ENCODE data around the gene ADAM12. TPM values are rescaled to one million over a fixed set of nuclear protein-coding genes. Genes with fewer than 3 reads are reported as not detected.

The ADAM12 gene
- total RNA-seq, 1 experiment from 2014 or later: not detected

DNA sequence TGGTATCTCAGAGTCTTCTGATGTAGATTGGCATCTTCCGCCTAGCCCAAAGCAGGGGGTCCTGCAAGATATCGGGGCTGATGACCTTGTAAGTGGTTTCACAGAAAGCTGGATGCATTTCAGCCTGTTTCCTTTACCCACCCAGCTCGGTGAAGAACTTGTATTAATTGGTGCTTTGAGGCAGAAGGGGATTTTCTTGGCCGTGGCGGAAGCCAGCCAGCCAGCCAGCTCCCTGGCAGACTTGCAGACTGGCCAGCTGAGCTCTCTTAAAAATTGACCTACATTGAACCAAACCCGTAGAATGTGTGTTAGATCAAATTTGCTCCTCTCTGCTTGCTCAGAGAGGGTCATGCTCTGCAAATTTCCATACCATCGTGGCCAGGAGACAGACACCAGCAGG, 218.4 kb downstream of the ADAM12 start:
- Histone ChIP-seq H3K4me2 (ENCODE audit: low read length) (no peak overlapping the region), H3K4me1 (ENCODE audit: control insufficient read depth in 1 of 2, insufficient read depth in 2 of 2, low read length in 2 of 2) (no peaks in the 10 kb centered on the region), H3K9me3 (ENCODE audit: control insufficient read depth in 1 of 2, insufficient read depth in 1 of 2, low read depth in 1 of 2, low read length in 2 of 2) (no peaks in the 10 kb centered on the region), H3K9ac (ENCODE audit: low read length) (no peak overlapping the region), H3K4me3 (replicated peaks in 1 of 2; ENCODE audit: low read depth in 1 of 2, low read length in 2 of 2) (no peak overlapping the region), H3K79me2 (ENCODE audit: insufficient read depth, low read length) (no peaks in the 10 kb centered on the region), H3K27me3 (ENCODE audit: insufficient read depth, low read length) (peaks cover 62% of the 10 kb centered on the region), H2AFZ (ENCODE audit: low read depth, low read length, poor library complexity, severe bottlenecking) (no peak overlapping the region), H3K27ac (ENCODE audit: low read depth, low read length) (no peak overlapping the region), H3K36me3 (ENCODE audit: control insufficient read depth in 1 of 2, insufficient read depth in 2 of 2, low read length in 2 of 2) (no peaks in the 10 kb centered on the region), H4K20me1 (ENCODE audit: insufficient read depth) (no peaks in the 10 kb centered on the region), H3K9me2 (ENCODE audit: insufficient read depth) (no peaks in the 10 kb centered on the region)
- ChIA-PET RAD21 (ENCODE audit: low non-redundant PET in 1 of 2, low total read pairs in 2 of 2, uncharacterized antibody in 2 of 2, unreplicated experiment in 2 of 2) (no interaction called here), CTCF (no interaction called here), POLR2A (no interaction called here)
- no TSS peak for BruUV-seq (replicated peaks)
- DNase-seq (ENCODE audit: low read depth, low spot score) (no peak), ATAC-seq (no peak)
- intact Hi-C loops (cut with micrococcal nuclease): loop anchor here (10.0 kb wide), 1 partner anchor 305 kb away; no protein-coding TSS in a partner anchor
- TF ChIP-seq POLR2A (IDR thresholded peaks at IDR 0.05; ENCODE audit: borderline replicate concordance, extremely low read depth, insufficient read depth, insufficient read length): no peak
- TF ChIP-seq ZNF274 (IDR thresholded peaks at IDR 0.05; ENCODE audit: low read depth, low read length): no peak
- TF ChIP-seq POLR2AphosphoS5 (IDR thresholded peaks at IDR 0.05; ENCODE audit: low read depth, low read length): no peak
- TF ChIP-seq EGR1 (IDR thresholded peaks at IDR 0.05; ENCODE audit: low read depth): no peak
- TF ChIP-seq JUND (IDR thresholded peaks at IDR 0.05): no peak
- TF ChIP-seq, protein P1, sequence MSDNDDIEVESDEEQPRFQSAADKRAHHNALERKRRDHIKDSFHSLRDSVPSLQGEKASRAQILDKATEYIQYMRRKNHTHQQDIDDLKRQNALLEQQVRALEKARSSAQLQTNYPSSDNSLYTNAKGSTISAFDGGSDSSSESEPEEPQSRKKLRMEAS (IDR thresholded peaks at IDR 0.05): no peak
- no peak for TF ChIP-seq RAD21 (IDR thresholded peaks at IDR 0.05; ENCODE audit: low read depth)
- no peak for TF ChIP-seq TCF7L2 (IDR thresholded peaks at IDR 0.05; ENCODE audit: borderline replicate concordance, extremely low read depth, insufficient read depth, insufficient read length)
- no peak for TF ChIP-seq ZFX (IDR thresholded peaks at IDR 0.05)
- no peak for TF ChIP-seq SIN3A (IDR thresholded peaks at IDR 0.05; ENCODE audit: low read depth)
- TF ChIP-seq, protein P2, sequence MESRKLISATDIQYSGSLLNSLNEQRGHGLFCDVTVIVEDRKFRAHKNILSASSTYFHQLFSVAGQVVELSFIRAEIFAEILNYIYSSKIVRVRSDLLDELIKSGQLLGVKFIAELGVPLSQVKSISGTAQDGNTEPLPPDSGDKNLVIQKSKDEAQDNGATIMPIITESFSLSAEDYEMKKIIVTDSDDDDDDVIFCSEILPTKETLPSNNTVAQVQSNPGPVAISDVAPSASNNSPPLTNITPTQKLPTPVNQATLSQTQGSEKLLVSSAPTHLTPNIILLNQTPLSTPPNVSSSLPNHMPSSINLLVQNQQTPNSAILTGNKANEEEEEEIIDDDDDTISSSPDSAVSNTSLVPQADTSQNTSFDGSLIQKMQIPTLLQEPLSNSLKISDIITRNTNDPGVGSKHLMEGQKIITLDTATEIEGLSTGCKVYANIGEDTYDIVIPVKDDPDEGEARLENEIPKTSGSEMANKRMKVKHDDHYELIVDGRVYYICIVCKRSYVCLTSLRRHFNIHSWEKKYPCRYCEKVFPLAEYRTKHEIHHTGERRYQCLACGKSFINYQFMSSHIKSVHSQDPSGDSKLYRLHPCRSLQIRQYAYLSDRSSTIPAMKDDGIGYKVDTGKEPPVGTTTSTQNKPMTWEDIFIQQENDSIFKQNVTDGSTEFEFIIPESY (IDR thresholded peaks at IDR 0.05; ENCODE audit: extremely low read depth, insufficient replicate concordance, low read length): no peak
- no peak for TF ChIP-seq EZH2phosphoT487 (IDR thresholded peaks at IDR 0.05; ENCODE audit: borderline replicate concordance)
- no peak for TF ChIP-seq SP1 (IDR thresholded peaks at IDR 0.05; ENCODE audit: low read depth)
- no peak for TF ChIP-seq EZH2 (IDR thresholded peaks at IDR 0.05)
- TF ChIP-seq FOSL1 (IDR thresholded peaks at IDR 0.05; ENCODE audit: low read depth): no peak
- TF ChIP-seq SRF (IDR thresholded peaks at IDR 0.05; ENCODE audit: low read depth): no peak
- TF ChIP-seq, protein P3, sequence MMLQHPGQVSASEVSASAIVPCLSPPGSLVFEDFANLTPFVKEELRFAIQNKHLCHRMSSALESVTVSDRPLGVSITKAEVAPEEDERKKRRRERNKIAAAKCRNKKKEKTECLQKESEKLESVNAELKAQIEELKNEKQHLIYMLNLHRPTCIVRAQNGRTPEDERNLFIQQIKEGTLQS (IDR thresholded peaks at IDR 0.05): no peak
